Esophagus squamous epithelium (tissue), 4 donors: Measurements from ENCODE around the gene SLC26A9.

Experiments
- CTCF ChIP-seq, 6 experiments: fragments of 450-650 bp in 4 of 6; fragments of 200-600 bp in 2 of 6; sonication (generic) in 2 of 6; IDR thresholded peaks; one replicate each; pipeline ENCODE4 v1.5.1; 2016 to 2019; ENCODE audit warnings: antibody characterized with exemption in 6 of 6, mild to moderate bottlenecking in 4 of 6, moderate library complexity in 4 of 6
- POLR2A ChIP-seq, 4 donors: fragments of 450-650 bp; IDR thresholded peaks; one replicate each; pipeline ENCODE4 v1.6.1; 2017; ENCODE audit warnings: antibody characterized with exemption in 4 of 4, mild to moderate bottlenecking in 4 of 4, moderate library complexity in 3 of 4

DNA sequence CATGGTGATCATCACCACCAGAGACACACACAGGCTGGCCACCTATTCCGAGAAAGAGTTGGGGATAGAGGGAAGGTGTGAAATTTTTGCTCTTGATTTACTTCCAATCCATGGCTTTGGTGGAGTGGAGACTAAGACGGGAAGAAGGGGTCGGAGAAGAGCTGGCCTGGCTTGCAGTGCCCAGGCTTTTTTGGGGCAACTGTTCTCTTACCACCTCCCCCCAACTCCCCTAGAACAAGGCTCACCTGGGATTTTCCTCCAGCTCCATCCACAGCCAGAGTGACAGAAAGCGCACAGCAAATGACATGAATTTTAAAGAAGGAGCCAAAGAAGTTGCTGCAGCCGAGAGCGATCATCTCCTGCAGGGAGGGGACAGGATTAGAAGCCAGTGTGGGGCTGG, 16.0 kb downstream of the SLC26A9 start:
- TF ChIP-seq CTCF (IDR thresholded peaks at IDR 0.05) = no peak
- no peak for TF ChIP-seq POLR2A (IDR thresholded peaks at IDR 0.05)
